Measurements from ENCODE around the gene GATA1. TPM values are rescaled to one million over a fixed set of nuclear protein-coding genes. Genes with fewer than 3 reads are reported as not detected.

The GATA1 gene
- total and polyA plus RNA-seq, 2 experiments from 2014 or later: 0.17 TPM; not detected in 1

DNA sequence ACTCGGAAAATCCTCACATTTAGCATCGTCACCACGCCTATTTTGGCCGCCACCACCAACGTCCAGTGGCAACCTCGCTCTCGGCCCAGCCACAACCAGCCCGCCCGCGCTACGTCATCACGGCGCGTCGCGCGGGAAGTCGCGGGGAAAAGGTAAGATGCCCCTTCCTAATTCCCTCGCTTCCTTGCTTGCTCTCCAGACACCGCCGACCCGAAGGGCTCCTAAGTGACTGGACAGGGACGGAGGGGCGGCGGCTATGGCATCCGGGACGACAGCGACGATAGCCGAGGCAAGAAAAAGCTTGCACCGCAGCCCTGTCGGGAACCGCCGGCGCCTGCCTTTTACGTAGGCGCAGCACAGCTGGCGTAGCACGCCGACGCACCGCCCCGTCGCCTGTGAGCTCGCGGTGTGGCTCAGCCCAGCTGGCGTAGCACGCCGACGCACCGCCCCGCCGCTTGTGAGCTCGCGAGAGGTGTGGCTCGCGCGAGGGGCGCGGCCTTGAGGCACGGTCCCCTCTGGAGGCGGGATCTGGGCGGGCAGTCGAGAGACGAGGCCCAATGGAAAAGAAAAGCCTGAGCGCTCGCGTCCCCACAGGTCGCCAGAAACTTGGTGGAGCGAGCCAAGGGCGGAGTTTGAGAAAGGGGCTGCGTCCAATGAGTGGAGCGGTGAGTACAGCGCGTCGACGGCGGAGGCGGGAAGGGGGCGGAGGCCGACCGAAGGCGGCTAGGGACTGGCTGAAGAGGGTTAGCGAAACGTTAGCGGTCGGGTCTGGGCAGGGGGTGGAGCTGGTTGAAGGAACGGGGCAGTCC, 15.1 kb downstream of the GATA1 start, which contains the start of gene HDAC6:
TSS of gene HDAC6 (plus strand) at position 788 of the 809 bp plus-strand sequence. CDS start 626 bp downstream, outside the sequence.
- Histone ChIP-seq H3K4me3 (peak within 1 kb of the TSS; percentile 61), H3K27me3 (no peaks in the 10 kb centered on the region), H3K4me1 (ENCODE audit: low read depth) (peaks cover 5% of the 10 kb centered on the region), H3K27ac (peak within 1 kb of the TSS; percentile 100), H3K9me3 (ENCODE audit: low read depth) (no peaks in the 10 kb centered on the region), H3K36me3 (no peaks in the 10 kb centered on the region)
- TF ChIP-seq, protein P1, sequence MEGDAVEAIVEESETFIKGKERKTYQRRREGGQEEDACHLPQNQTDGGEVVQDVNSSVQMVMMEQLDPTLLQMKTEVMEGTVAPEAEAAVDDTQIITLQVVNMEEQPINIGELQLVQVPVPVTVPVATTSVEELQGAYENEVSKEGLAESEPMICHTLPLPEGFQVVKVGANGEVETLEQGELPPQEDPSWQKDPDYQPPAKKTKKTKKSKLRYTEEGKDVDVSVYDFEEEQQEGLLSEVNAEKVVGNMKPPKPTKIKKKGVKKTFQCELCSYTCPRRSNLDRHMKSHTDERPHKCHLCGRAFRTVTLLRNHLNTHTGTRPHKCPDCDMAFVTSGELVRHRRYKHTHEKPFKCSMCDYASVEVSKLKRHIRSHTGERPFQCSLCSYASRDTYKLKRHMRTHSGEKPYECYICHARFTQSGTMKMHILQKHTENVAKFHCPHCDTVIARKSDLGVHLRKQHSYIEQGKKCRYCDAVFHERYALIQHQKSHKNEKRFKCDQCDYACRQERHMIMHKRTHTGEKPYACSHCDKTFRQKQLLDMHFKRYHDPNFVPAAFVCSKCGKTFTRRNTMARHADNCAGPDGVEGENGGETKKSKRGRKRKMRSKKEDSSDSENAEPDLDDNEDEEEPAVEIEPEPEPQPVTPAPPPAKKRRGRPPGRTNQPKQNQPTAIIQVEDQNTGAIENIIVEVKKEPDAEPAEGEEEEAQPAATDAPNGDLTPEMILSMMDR (IDR thresholded peaks at IDR 0.05; ENCODE audit: low read depth, low read length): no peak
- peak; percentile 96 to 99 for DNase-seq (ENCODE audit: low read depth in 1 of 2, low spot score in 1 of 2)

DNA sequence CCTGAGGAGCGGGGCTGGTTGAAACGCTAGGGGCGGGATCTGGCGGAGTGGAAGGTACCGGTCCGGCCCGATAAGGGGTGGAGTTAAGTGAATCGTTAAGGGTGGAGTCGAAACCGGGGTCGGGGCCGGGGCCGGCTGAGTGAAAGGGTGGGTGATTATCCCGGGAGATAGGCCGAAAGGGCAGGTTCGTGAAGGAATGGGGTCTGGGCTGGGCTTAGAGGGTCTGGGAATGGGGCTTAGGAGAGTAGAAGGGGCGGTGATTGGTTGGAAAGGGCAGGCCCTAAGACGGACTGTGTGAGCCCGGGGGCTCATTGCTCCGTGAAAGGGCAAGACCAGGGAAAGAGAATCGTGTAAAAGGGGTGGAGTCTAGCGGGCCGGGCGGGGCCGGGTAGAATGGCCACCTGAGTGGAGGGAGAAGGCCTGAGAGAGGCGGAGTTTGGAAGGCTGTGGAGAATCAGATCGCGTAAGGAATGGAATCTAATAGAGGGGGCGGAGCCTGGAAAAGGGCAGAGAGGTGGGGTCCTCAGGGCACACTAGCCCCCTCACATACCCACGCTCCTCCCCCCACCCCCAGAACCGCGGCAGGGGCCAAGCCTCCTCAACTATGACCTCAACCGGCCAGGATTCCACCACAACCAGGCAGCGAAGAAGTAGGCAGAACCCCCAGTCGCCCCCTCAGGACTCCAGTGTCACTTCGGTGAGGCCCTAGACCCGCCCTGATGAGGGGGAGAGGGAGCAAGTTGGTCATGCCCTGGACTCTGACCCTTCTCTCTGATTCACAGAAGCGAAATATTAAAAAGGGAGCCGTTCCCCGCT, 15.9 kb downstream of the GATA1 start:
- peaks cover 5% of the 10 kb centered on the region for H3K4me1 ChIP-seq (ENCODE audit: low read depth)
- DNase-seq (ENCODE audit: low read depth in 1 of 2, low spot score in 1 of 2): peak; percentile 85 to 86
- no peaks in the 10 kb centered on the region for H3K9me3 ChIP-seq (ENCODE audit: low read depth)
- peak overlapping the region; percentile 100 for H3K27ac ChIP-seq
- no peaks in the 10 kb centered on the region for H3K27me3 ChIP-seq
- TF ChIP-seq, protein P1 (IDR thresholded peaks at IDR 0.05; ENCODE audit: low read depth, low read length): no peak
- peak overlapping the region; percentile 61 for H3K4me3 ChIP-seq
- H3K36me3 ChIP-seq: no peaks in the 10 kb centered on the region

DNA sequence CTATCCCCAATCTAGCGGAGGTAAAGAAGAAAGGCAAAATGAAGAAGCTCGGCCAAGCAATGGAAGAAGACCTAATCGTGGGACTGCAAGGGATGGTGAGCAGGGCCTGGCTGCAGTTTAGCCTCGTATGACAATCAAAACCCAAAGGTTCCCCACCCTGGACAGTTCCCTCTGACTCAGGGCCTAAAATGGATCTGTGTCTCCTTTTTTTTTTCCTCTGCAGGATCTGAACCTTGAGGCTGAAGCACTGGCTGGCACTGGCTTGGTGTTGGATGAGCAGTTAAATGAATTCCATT, 16.5 kb downstream of the GATA1 start:
- Histone ChIP-seq H3K4me1 (ENCODE audit: low read depth) (peaks cover 5% of the 10 kb centered on the region), H3K9me3 (ENCODE audit: low read depth) (no peaks in the 10 kb centered on the region), H3K27ac (peak overlapping the region; percentile 100), H3K27me3 (no peaks in the 10 kb centered on the region), H3K36me3 (no peaks in the 10 kb centered on the region), H3K4me3 (peak overlapping the region; percentile 61)
- TF ChIP-seq, protein P1 (IDR thresholded peaks at IDR 0.05; ENCODE audit: low read depth, low read length): no peak
- no peak for DNase-seq (ENCODE audit: low read depth in 1 of 2, low spot score in 1 of 2)

DNA sequence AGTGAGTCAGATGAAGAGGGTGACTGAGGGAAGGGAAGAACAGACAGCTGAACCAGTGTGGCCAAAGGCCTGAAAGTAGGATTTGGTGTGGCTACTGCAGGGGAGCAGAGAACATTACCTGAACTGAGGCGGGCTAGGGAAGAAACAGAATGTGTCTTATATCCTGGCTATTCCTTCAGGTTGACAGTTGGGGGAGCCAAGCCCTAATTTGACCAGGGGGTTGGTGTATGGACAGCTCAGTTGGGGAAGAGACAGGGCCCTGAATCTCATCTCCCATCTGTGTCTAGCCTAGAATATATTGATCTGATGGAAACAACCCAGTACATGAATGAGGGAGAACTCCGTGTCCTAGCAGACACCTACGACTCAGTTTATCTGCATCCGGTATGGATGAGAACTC, 19.7 kb downstream of the GATA1 start:
- Histone ChIP-seq H3K36me3 (no peaks in the 10 kb centered on the region), H3K9me3 (ENCODE audit: low read depth) (no peaks in the 10 kb centered on the region), H3K27me3 (no peaks in the 10 kb centered on the region), H3K4me3 (no peak overlapping the region), H3K4me1 (ENCODE audit: low read depth) (peaks cover 5% of the 10 kb centered on the region), H3K27ac (no peak overlapping the region)
- TF ChIP-seq, protein P1 (IDR thresholded peaks at IDR 0.05; ENCODE audit: low read depth, low read length): no peak
- no peak for DNase-seq (ENCODE audit: low read depth in 1 of 2, low spot score in 1 of 2)

DNA sequence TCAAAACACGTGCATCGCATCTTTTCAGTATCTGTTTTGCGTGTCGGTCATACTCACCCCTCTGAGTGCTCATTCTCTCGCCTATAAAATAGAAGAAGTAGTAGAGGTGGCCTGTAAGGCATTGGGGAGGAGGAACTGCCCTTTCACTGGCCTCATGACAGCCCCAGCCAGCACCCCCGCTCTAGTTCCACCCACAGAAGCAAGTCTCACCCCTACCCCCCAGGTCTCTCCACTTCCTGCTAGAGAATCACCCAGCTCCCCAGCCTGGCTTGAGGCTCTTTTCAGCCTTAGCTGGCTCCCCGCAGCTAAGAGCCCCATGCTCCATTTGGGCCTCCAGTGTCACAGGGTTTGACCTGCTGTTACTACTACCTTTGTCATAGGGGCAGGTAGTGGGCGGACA, 27.3 kb downstream of the GATA1 start:
- Histone ChIP-seq H3K27ac (no peak overlapping the region), H3K27me3 (no peaks in the 10 kb centered on the region), H3K4me3 (no peak overlapping the region), H3K4me1 (ENCODE audit: low read depth) (no peaks in the 10 kb centered on the region), H3K9me3 (ENCODE audit: low read depth) (no peaks in the 10 kb centered on the region), H3K36me3 (peaks cover 3% of the 10 kb centered on the region)
- DNase-seq (ENCODE audit: low read depth in 1 of 2, low spot score in 1 of 2): no peak
- TF ChIP-seq, protein P1 (IDR thresholded peaks at IDR 0.05; ENCODE audit: low read depth, low read length): no peak
